Activated T-helper 1 cell treated with anti-CD3 and anti-CD28 coated beads, Interleukin-12 subunit alpha, Interleukin-12 subunit beta, Interleukin-2, Interleukin-4 antibody, amounts not matched to agents 30 ng/mL and 10 ng/mL and 1 ng/mL, durations not matched to agents 14 hours and 24 hours and 36 hours (primary cell): ENCODE results near the gene GPR160. TPM values are rescaled to one million over a fixed set of nuclear protein-coding genes. Genes with fewer than 3 reads are reported as not detected.
A peak's percentile ranks its signal among the peaks of the same experiment; 100 is the strongest.
"Not testable (repeated sequence)": the region's sequence is repeated elsewhere in the genome, so short reads cannot be mapped to it uniquely, and the experiment has no call there.

Source experiments
- DNase-seq: peaks from one replicate; pipeline ENCODE4 v3.0.0; 2021; ENCODE audit warnings: low spot score
- H3K27ac Mint-ChIP-seq: one replicate; pipeline ENCODE4 v1.8.0; 2021; ENCODE audit warnings: mild to moderate bottlenecking, mixed read lengths
- H3K27me3 Mint-ChIP-seq: one replicate; pipeline ENCODE4 v1.8.0; 2022; ENCODE audit warnings: mild to moderate bottlenecking, moderate library complexity, mixed read lengths; ENCODE audit not compliant: insufficient read depth
- H3K36me3 Mint-ChIP-seq: one replicate; pipeline ENCODE4 v1.8.0; 2021; ENCODE audit warnings: low read depth, mixed read lengths
- H3K4me1 Mint-ChIP-seq: one replicate; pipeline ENCODE4 v1.8.0; 2021; ENCODE audit warnings: low read depth, mixed read lengths
- H3K4me3 Mint-ChIP-seq: one replicate; pipeline ENCODE4 v1.8.0; 2021; ENCODE audit warnings: mild to moderate bottlenecking, moderate library complexity, mixed read lengths
- H3K9me3 Mint-ChIP-seq: one replicate; pipeline ENCODE4 v1.8.0; 2021; ENCODE audit warnings: mixed read lengths
- intact Hi-C: fragments of 100-400 bp; cut with micrococcal nuclease; formaldehyde crosslinking; loops from one replicate; pipeline ENCODE4 v1.15.1; 2024
- total RNA-seq: library from RNA; stranded (reverse); gene quantifications from 2 replicates; pipeline ENCODE4 v1.2.3, GENCODE V29; 2022

GPR160 gene
- total RNA-seq, 1 donor from 2014 or later = 3.4 TPM

GRCh38 chr3:170007031-170007663 lies 30.6 kb upstream of the GPR160 start:
- intact Hi-C loops = loop anchor here (1.0 kb wide), 1 partner anchor 8 kb away; no protein-coding TSS in a partner anchor
- Mint-ChIP-seq H3K27ac (peak overlapping the region; percentile 18), H3K9me3 (no peaks in the 10 kb centered on the region), H3K27me3 (peaks cover 7% of the 10 kb centered on the region), H3K36me3 (peaks cover 5% of the 10 kb centered on the region), H3K4me3 (peak overlapping the region; percentile 2), H3K4me1 (peaks cover 24% of the 10 kb centered on the region)
- DNase-seq = peak; percentile 16

GRCh38 chr3:170010498-170010897 lies 27.3 kb upstream of the GPR160 start:
- Mint-ChIP-seq H3K27ac (no peak overlapping the region), H3K4me1 (peaks cover 17% of the 10 kb centered on the region), H3K27me3 (peaks cover 10% of the 10 kb centered on the region), H3K36me3 (peaks cover 5% of the 10 kb centered on the region), H3K4me3 (no peak overlapping the region), H3K9me3 (no peaks in the 10 kb centered on the region)
- intact Hi-C loops = no loop called here
- DNase-seq = no peak

GRCh38 chr3:170012683-170013400 lies 25.0 kb upstream of the GPR160 start:
- no peak overlapping the region for H3K4me3 Mint-ChIP-seq
- intact Hi-C loops = no loop called here
- no peak for DNase-seq
- peaks cover 20% of the 10 kb centered on the region for H3K27me3 Mint-ChIP-seq
- no peak overlapping the region for H3K27ac Mint-ChIP-seq
- H3K9me3 Mint-ChIP-seq = no peaks in the 10 kb centered on the region
- H3K4me1 Mint-ChIP-seq = no peaks in the 10 kb centered on the region
- no peaks in the 10 kb centered on the region for H3K36me3 Mint-ChIP-seq

GRCh38 chr3:170016057-170016456 lies 21.7 kb upstream of the GPR160 start:
- no peaks in the 10 kb centered on the region for H3K9me3 Mint-ChIP-seq
- no peaks in the 10 kb centered on the region for H3K36me3 Mint-ChIP-seq
- DNase-seq = no peak
- H3K27ac Mint-ChIP-seq = no peak overlapping the region
- H3K4me3 Mint-ChIP-seq = no peak overlapping the region
- intact Hi-C loops = no loop called here
- peaks cover 3% of the 10 kb centered on the region for H3K4me1 Mint-ChIP-seq
- H3K27me3 Mint-ChIP-seq = peaks cover 24% of the 10 kb centered on the region

GRCh38 chr3:170019306-170019705 lies 18.5 kb upstream of the GPR160 start:
- H3K9me3 Mint-ChIP-seq, intact Hi-C loops, H3K4me3 Mint-ChIP-seq, H3K27ac Mint-ChIP-seq, H3K36me3 Mint-ChIP-seq, DNase-seq, H3K4me1 Mint-ChIP-seq: not testable (repeated sequence)
- H3K27me3 Mint-ChIP-seq = peaks cover 21% of the 10 kb centered on the region

GRCh38 chr3:170021083-170021482 lies 16.7 kb upstream of the GPR160 start:
- no peak for DNase-seq
- Mint-ChIP-seq H3K27me3 (peaks cover 17% of the 10 kb centered on the region), H3K27ac (no peak overlapping the region), H3K36me3 (no peaks in the 10 kb centered on the region), H3K4me3 (no peak overlapping the region), H3K9me3 (no peaks in the 10 kb centered on the region), H3K4me1 (peaks cover 5% of the 10 kb centered on the region)
- intact Hi-C loops = no loop called here

- H3K36me3 Mint-ChIP-seq = no peaks in the 10 kb centered on the region
- no peaks in the 10 kb centered on the region for H3K9me3 Mint-ChIP-seq
- H3K4me1 Mint-ChIP-seq = peaks cover 13% of the 10 kb centered on the region
- H3K27me3 Mint-ChIP-seq = peaks cover 10% of the 10 kb centered on the region
- intact Hi-C loops = no loop called here
- no peak overlapping the region for H3K27ac Mint-ChIP-seq
- DNase-seq = no peak
- no peak overlapping the region for H3K4me3 Mint-ChIP-seq
Observed at GRCh38 chr3:170022336-170022735, 15.5 kb upstream of the GPR160 start.

GRCh38 chr3:170023165-170023564 lies 14.6 kb upstream of the GPR160 start:
- Mint-ChIP-seq H3K36me3 (peaks cover 2% of the 10 kb centered on the region), H3K27ac (no peak overlapping the region), H3K4me3 (no peak overlapping the region), H3K4me1 (peaks cover 19% of the 10 kb centered on the region), H3K9me3 (no peaks in the 10 kb centered on the region), H3K27me3 (peaks cover 8% of the 10 kb centered on the region)
- intact Hi-C loops = no loop called here
- no peak for DNase-seq

- no peak for DNase-seq
- intact Hi-C loops = no loop called here
- no peak overlapping the region for H3K4me3 Mint-ChIP-seq
- H3K4me1 Mint-ChIP-seq = peaks cover 19% of the 10 kb centered on the region
- H3K27ac Mint-ChIP-seq = no peak overlapping the region
- peaks cover 2% of the 10 kb centered on the region for H3K36me3 Mint-ChIP-seq
- peaks cover 6% of the 10 kb centered on the region for H3K27me3 Mint-ChIP-seq
- peaks cover 5% of the 10 kb centered on the region for H3K9me3 Mint-ChIP-seq
Observed at GRCh38 chr3:170024581-170024980, 13.2 kb upstream of the GPR160 start.

GRCh38 chr3:170027233-170028102 lies 10.3 kb upstream of the GPR160 start:
- peak overlapping the region; percentile 27 for H3K4me3 Mint-ChIP-seq
- H3K27me3 Mint-ChIP-seq = peaks cover 1% of the 10 kb centered on the region
- H3K4me1 Mint-ChIP-seq = peaks cover 20% of the 10 kb centered on the region
- intact Hi-C loops = no loop called here
- no peak for DNase-seq
- H3K36me3 Mint-ChIP-seq = peaks cover 2% of the 10 kb centered on the region
- H3K27ac Mint-ChIP-seq = peak overlapping the region; percentile 13
- H3K9me3 Mint-ChIP-seq = peaks cover 5% of the 10 kb centered on the region

GRCh38 chr3:170033489-170033888 lies 4.3 kb upstream of the GPR160 start:
- intact Hi-C loops = loop anchor here (10.0 kb wide), 1 partner anchor 321 kb away; the partner anchor contains the start of gene SKIL
- peaks cover 32% of the 10 kb centered on the region for H3K4me1 Mint-ChIP-seq
- DNase-seq = peak; percentile 44
- H3K27ac Mint-ChIP-seq = no peak overlapping the region
- peaks cover 4% of the 10 kb centered on the region for H3K9me3 Mint-ChIP-seq
- no peak overlapping the region for H3K4me3 Mint-ChIP-seq
- peaks cover 1% of the 10 kb centered on the region for H3K27me3 Mint-ChIP-seq
- no peaks in the 10 kb centered on the region for H3K36me3 Mint-ChIP-seq

- no peak for DNase-seq
- Mint-ChIP-seq H3K27me3 (peaks cover 4% of the 10 kb centered on the region), H3K4me1 (peaks cover 16% of the 10 kb centered on the region), H3K36me3 (peaks cover under 1% of the 10 kb centered on the region), H3K27ac (peak overlapping the region; percentile 42), H3K4me3 (peak overlapping the region; percentile 82), H3K9me3 (no peaks in the 10 kb centered on the region)
- intact Hi-C loops = loop anchor here (2.0 to 10.0 kb wide), 5 partner anchors 41 to 774 kb away; partner anchors contain the start of gene SKIL
Observed at GRCh38 chr3:170038434-170039110, 777 bp downstream of the GPR160 start.
